Hepatocyte (in vitro differentiated cells): ENCODE measurements around the gene BACH2. TPM values are rescaled to one million over a fixed set of nuclear protein-coding genes. Genes with fewer than 3 reads are reported as not detected.

Source experiments
- DNase-seq: peaks from one replicate; pipeline ENCODE4 v3.0.0-alpha.2; 2016; ENCODE audit warnings: low spot score
- H2AFZ ChIP-seq: fragments of 200-600 bp; sonication (generic); 2 replicates; pipeline ENCODE4 v1.6.0; 2016; ENCODE audit warnings: antibody characterized with exemption, mild to moderate bottlenecking
- H3K27ac ChIP-seq: fragments of 200-600 bp; sonication (generic); 2 replicates; pipeline ENCODE4 v1.5.1; 2016; ENCODE audit warnings: mild to moderate bottlenecking
- H3K27me3 ChIP-seq: fragments of 200-600 bp; sonication (generic); 2 replicates; pipeline ENCODE4 v1.6.1; 2016
- H3K36me3 ChIP-seq: fragments of 200-600 bp; sonication (generic); replicated peaks from 2 replicates; pipeline ENCODE4 v1.5.1; 2016; ENCODE audit warnings: low read depth; ENCODE audit not compliant: insufficient read depth
- H3K4me1 ChIP-seq: fragments of 200-600 bp; sonication (generic); 2 replicates; pipeline ENCODE4 v1.5.1; 2016; ENCODE audit warnings: mild to moderate bottlenecking, moderate library complexity; ENCODE audit not compliant: insufficient read depth
- H3K4me2 ChIP-seq: fragments of 200-600 bp; sonication (generic); 2 replicates; pipeline ENCODE4 v1.6.0; 2016
- H3K4me3 ChIP-seq: fragments of 200-600 bp; sonication (generic); 2 replicates; pipeline ENCODE4 v1.5.1; 2016; ENCODE audit warnings: mild to moderate bottlenecking
- H3K79me2 ChIP-seq: fragments of 200-600 bp; sonication (generic); 2 replicates; pipeline ENCODE4 v1.6.0; 2017; ENCODE audit warnings: mild to moderate bottlenecking
- H3K9me2 ChIP-seq: fragments of 200-600 bp; sonication (generic); replicated peaks from 2 replicates; pipeline ENCODE4 v1.6.0; 2017; ENCODE audit warnings: mild to moderate bottlenecking; ENCODE audit not compliant: insufficient read depth
- H3K9me3 ChIP-seq: fragments of 200-600 bp; sonication (generic); 2 replicates; pipeline ENCODE4 v1.5.1; 2016; ENCODE audit warnings: low read depth, mild to moderate bottlenecking
- H4K20me1 ChIP-seq: fragments of 200-600 bp; sonication (generic); 2 replicates; pipeline ENCODE4 v1.6.0; 2016; ENCODE audit warnings: mild to moderate bottlenecking; ENCODE audit not compliant: insufficient read depth, poor library complexity, severe bottlenecking
- CTCF ChIP-seq: fragments of 200-600 bp; sonication (generic); IDR thresholded peaks from 2 replicates; pipeline ENCODE4 v1.5.1; 2016; ENCODE audit warnings: antibody characterized with exemption, mild to moderate bottlenecking; ENCODE audit not compliant: poor library complexity
- EZH2 ChIP-seq: fragments of 200-600 bp; sonication (generic); IDR thresholded peaks from 2 replicates; pipeline ENCODE4 v1.6.1; 2016; ENCODE audit warnings: antibody characterized with exemption, mild to moderate bottlenecking, borderline replicate concordance
- EZH2phosphoT487 ChIP-seq: fragments of 200-600 bp; sonication (generic); IDR thresholded peaks from one replicate; pipeline ENCODE4 v1.6.1; 2018; ENCODE audit warnings: antibody characterized with exemption, mild to moderate bottlenecking, low read depth, moderate library complexity; ENCODE audit not compliant: unreplicated experiment, severe bottlenecking
- WGBS: methylation state at CpG from one replicate; pipeline ENCODE4 v1.1.6; 2016; ENCODE audit warnings: low lambda C conversion rate; ENCODE audit errors: missing lambda C conversion rate; 5-methylcytosine and 5-hydroxymethylcytosine counted together
- polyA plus RNA-seq: library from polyadenylated mRNA; unstranded; fragments of >200 nt; fragmentation: Nextera tagmentation; extraction: Ambion mirVana; gene quantifications from 2 replicates; pipeline ENCODE4 v1.2.1, GENCODE V29; 2016
- total RNA-seq: library from RNA; depleted of rRNA; stranded (reverse); fragments of >200 nt; gene quantifications from 2 replicates; pipeline ENCODE4 v1.2.3, GENCODE V29; 2014

BACH2 gene
- total and polyA plus RNA-seq, 2 experiments from 2014 or later: 2.3 to 2.6 TPM

- Histone ChIP-seq H3K27ac (no peak overlapping the region), H3K4me2 (no peak overlapping the region), H3K27me3 (no peaks in the 10 kb centered on the region), H3K9me2 (no peaks in the 10 kb centered on the region), H3K36me3 (no peaks in the 10 kb centered on the region), H3K4me1 (peaks cover 18% of the 10 kb centered on the region), H3K9me3 (no peaks in the 10 kb centered on the region), H4K20me1 (no peaks in the 10 kb centered on the region), H3K4me3 (no peak overlapping the region), H2AFZ (no peak overlapping the region), H3K79me2 (no peaks in the 10 kb centered on the region)
- 58% methylated on average over 8 of the region's 8 CpGs for WGBS
- DNase-seq: no peak
- TF ChIP-seq EZH2 (no peak), CTCF (no peak), EZH2phosphoT487 (no peak)
Observed at GRCh38 chr6:90162648-90163387, 133.8 kb downstream of the BACH2 start.

- Histone ChIP-seq H3K27ac (no peak overlapping the region), H3K4me3 (no peak overlapping the region), H3K27me3 (no peaks in the 10 kb centered on the region), H3K4me1 (peaks cover 18% of the 10 kb centered on the region), H3K9me2 (no peaks in the 10 kb centered on the region), H3K4me2 (no peak overlapping the region), H3K36me3 (no peaks in the 10 kb centered on the region), H2AFZ (no peak overlapping the region), H3K79me2 (no peaks in the 10 kb centered on the region), H3K9me3 (no peaks in the 10 kb centered on the region), H4K20me1 (no peaks in the 10 kb centered on the region)
- WGBS: 43% methylated on average over 3 of the region's 3 CpGs
- DNase-seq: peak; percentile 45
- TF ChIP-seq CTCF (no peak), EZH2phosphoT487 (no peak), EZH2 (no peak)
Observed at GRCh38 chr6:90160013-90160412, 136.6 kb downstream of the BACH2 start.

GRCh38 chr6:90159452-90159851, 137.2 kb downstream of the BACH2 start:
- no peaks in the 10 kb centered on the region for H3K9me3 ChIP-seq
- no peak overlapping the region for H2AFZ ChIP-seq
- H4K20me1 ChIP-seq: no peaks in the 10 kb centered on the region
- no peak for TF ChIP-seq EZH2
- TF ChIP-seq CTCF: no peak
- no peak for TF ChIP-seq EZH2phosphoT487
- H3K36me3 ChIP-seq: no peaks in the 10 kb centered on the region
- H3K4me3 ChIP-seq: no peak overlapping the region
- no peaks in the 10 kb centered on the region for H3K9me2 ChIP-seq
- no peaks in the 10 kb centered on the region for H3K79me2 ChIP-seq
- DNase-seq: no peak
- H3K27ac ChIP-seq: peak overlapping the region; percentile 28
- H3K4me1 ChIP-seq: peaks cover 20% of the 10 kb centered on the region
- 93% methylated on average over 2 of the region's 2 CpGs for WGBS
- H3K4me2 ChIP-seq: no peak overlapping the region
- no peaks in the 10 kb centered on the region for H3K27me3 ChIP-seq
